ENCODE results near the gene RBMS3.
A peak's percentile ranks its signal among the peaks of the same experiment; 100 is the strongest.

The RBMS3 gene

GRCh38 chr3:29576675-29577074 lies 295.8 kb downstream of the RBMS3 start:
- no peak for DNase-seq (ENCODE audit: low spot score)

GRCh38 chr3:29577250-29577649 lies 296.4 kb downstream of the RBMS3 start:
- no peak for DNase-seq (ENCODE audit: low spot score)

- DNase-seq (ENCODE audit: low spot score): no peak
Observed at GRCh38 chr3:29581311-29581710, 300.4 kb downstream of the RBMS3 start.

GRCh38 chr3:29582273-29582672 lies 301.4 kb downstream of the RBMS3 start:
- peak; percentile 39 for DNase-seq (ENCODE audit: low spot score)

GRCh38 chr3:29583861-29584260 lies 303.0 kb downstream of the RBMS3 start:
- no peak for DNase-seq (ENCODE audit: low spot score)

- DNase-seq (ENCODE audit: low spot score): no peak
Observed at GRCh38 chr3:29585368-29585767, 304.5 kb downstream of the RBMS3 start.

GRCh38 chr3:29587340-29587739 lies 306.5 kb downstream of the RBMS3 start:
- DNase-seq (ENCODE audit: low spot score): no peak

- no peak for DNase-seq (ENCODE audit: low spot score)
Observed at GRCh38 chr3:29590012-29590411, 309.1 kb downstream of the RBMS3 start.

- DNase-seq (ENCODE audit: low spot score): no peak
Observed at GRCh38 chr3:29590461-29590860, 309.6 kb downstream of the RBMS3 start.

- DNase-seq (ENCODE audit: low spot score): no peak
Observed at GRCh38 chr3:29591579-29591978, 310.7 kb downstream of the RBMS3 start.

- DNase-seq (ENCODE audit: low spot score): no peak
Observed at GRCh38 chr3:29593802-29594201, 312.9 kb downstream of the RBMS3 start.

GRCh38 chr3:29594261-29594660 lies 313.4 kb downstream of the RBMS3 start:
- no peak for DNase-seq (ENCODE audit: low spot score)

GRCh38 chr3:29597376-29598008 lies 316.6 kb downstream of the RBMS3 start:
- no peak for DNase-seq (ENCODE audit: low spot score)

- DNase-seq (ENCODE audit: low spot score): no peak
Observed at GRCh38 chr3:29601861-29602585, 321.2 kb downstream of the RBMS3 start.

GRCh38 chr3:29605845-29606244 lies 325.0 kb downstream of the RBMS3 start:
- DNase-seq (ENCODE audit: low spot score): no peak

- DNase-seq (ENCODE audit: low spot score): no peak
Observed at GRCh38 chr3:29606416-29606815, 325.5 kb downstream of the RBMS3 start.

- DNase-seq (ENCODE audit: low spot score): no peak
Observed at GRCh38 chr3:29608414-29609327, 327.8 kb downstream of the RBMS3 start.

GRCh38 chr3:29609328-29609811 lies 328.5 kb downstream of the RBMS3 start:
- DNase-seq (ENCODE audit: low spot score): no peak

GRCh38 chr3:29610781-29611180 lies 329.9 kb downstream of the RBMS3 start:
- no peak for DNase-seq (ENCODE audit: low spot score)

GRCh38 chr3:29611252-29611651 lies 330.4 kb downstream of the RBMS3 start:
- DNase-seq (ENCODE audit: low spot score): no peak

GRCh38 chr3:29612536-29612935 lies 331.7 kb downstream of the RBMS3 start:
- no peak for DNase-seq (ENCODE audit: low spot score)

- no peak for DNase-seq (ENCODE audit: low spot score)
Observed at GRCh38 chr3:29614954-29615353, 334.1 kb downstream of the RBMS3 start.
